Cerebellar nuclear complex (tissue), 1 donor: ENCODE measurements around the gene FRMPD2.
"Not testable (repeated sequence)": the region's sequence is repeated elsewhere in the genome, so short reads cannot be mapped to it uniquely, and the experiment has no call there.

Experiments used
- DNase-seq, 2 experiments: peaks; one replicate each; lab custom pipeline; 2025; lab: John Stamatoyannopoulos, UW

FRMPD2 gene

DNA sequence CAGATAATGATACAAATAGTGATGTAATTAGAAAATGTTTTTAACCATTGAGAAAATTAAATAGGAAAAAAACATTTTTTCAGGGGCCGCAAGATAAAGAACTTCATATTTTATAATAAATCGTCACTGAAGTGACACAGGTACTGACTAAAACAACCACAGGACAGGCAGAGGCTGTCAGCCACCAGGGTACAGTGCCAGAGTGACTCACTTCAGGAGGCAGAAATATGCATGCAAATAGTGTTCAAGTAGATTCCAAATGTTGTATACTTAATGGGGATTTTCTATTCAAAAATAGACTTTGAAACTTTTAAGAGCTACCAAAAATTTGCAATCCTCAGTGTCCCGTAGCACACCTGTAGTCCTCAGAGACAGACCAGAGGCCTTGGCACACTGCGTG is 68.6 kb downstream of the FRMPD2 start:
- DNase-seq, result no peak

DNA sequence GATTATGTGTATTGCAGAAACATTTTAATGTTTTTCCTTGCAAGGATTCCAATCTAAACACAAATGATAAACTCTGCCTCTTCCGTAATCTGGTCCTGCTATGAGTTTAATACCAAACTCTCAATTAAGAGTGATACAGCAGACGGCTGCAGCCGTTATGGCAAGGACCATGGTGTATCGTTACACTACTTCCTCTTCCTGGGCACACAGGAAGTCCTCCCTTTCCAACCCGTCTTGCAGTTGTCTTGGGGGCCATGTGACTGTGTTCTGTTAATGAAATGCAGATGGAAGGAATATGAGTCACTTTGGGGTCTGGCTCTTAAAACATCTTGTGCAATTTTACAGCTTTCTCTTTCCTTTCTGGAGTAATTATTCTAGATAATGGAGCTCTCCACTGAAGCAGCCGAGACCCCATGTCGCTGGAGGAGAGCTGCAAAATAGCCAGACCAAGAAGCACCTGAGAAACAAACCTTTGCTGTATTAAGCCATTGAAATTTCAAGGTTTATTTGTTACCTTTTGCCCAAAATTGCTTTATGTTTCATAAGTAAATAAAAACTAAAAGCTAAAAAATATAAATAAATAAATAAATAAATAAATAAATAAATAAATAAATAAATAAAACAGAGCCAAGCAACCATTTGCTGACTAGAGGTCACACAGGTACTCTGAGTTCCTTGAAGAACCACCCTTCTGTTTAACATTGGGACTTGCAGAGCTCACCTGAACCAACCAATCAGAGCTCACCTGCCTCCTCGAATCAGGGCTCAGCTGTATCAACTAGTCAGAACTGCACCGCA is 74.7 kb downstream of the FRMPD2 start:
- DNase-seq, result no peak

DNA sequence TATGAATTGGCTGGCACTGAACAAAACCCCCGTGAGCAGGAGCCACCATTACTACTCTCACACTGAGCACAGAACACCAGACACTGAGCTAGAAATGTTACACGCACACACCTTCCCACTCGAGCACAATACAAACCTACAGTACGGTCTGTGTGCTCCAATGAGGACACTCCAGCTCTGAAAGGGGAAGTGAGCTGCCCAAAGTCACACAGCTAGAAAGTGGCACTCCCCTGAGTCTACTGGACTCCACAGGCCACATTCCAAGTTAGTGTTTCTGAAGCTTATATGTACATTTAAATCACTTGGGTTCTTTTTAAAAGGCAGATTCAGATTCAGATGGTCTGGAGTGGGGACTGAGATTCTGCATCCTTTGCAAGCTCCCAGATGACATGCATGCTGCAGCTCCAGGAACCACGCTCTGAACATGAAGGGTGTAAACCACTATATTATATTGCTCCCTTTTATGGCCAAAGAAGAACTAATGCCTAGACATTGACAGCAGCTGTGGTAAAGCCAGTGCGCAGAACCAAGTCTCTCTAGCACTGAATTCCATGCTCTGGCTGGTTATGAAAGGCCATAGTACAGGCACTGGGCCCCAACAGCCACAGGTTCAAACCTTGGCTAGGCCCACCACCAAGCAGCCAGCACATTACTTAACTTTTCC is 77.1 kb downstream of the FRMPD2 start:
- DNase-seq, result no peak

DNA sequence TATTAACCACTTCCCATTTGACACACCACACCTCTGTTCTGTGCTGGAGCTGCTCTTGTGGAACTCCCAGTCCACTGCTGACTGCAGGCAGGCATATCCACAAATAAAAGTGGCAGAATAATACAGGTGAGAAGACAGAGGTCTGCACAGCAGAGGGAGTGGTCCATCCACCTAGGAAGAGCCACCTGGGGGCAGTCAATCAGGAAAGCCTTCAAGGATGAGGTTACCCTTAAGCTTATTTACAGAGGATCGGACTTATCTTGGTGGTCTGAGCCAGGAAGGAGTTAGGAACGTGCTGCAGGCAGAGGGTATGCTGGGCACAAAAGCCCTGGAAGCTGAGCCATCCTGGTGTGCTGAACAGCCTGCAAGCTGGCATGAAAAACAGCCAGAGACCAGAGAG is 78.7 kb downstream of the FRMPD2 start:
- no peak for DNase-seq

DNA sequence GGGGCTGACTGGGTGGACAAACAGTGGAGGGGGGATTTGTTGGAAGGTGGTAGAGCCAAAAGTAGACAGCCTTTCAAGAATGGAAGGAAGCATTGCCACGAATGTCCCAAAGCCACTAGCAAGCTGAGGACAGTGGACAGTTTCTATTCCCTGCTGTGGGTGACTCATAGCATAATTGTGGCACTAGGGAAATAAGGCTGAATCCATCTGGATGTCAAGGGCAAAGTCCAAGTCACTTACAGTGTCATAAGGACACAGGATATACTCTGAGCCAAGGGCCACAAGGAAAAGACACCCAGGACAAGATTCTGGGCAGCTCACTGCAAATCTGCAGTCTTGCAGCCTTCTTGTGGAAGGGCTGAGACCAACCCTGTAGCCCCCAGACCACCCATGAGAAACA is 79.7 kb downstream of the FRMPD2 start:
- no peak for DNase-seq

DNA sequence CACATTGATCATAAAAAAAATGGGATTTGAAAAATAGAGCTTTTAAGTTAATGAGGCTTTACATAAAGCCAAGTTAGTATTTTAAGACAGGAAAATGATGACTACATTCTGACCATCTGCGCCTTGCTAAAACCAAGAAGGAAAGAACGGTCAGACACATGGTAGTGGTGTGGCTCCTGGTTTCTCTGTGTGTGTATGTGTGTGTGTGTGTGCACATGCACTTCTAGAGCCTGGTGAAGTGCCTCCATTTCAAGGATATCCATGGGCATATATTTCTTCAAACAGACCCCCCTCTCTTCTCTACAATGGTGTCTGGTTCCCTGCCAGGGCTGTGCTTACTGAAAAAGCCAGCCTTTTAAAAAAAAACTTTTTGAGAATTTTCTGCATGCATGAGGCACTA is 80.9 kb downstream of the FRMPD2 start:
- DNase-seq, result no peak

DNA sequence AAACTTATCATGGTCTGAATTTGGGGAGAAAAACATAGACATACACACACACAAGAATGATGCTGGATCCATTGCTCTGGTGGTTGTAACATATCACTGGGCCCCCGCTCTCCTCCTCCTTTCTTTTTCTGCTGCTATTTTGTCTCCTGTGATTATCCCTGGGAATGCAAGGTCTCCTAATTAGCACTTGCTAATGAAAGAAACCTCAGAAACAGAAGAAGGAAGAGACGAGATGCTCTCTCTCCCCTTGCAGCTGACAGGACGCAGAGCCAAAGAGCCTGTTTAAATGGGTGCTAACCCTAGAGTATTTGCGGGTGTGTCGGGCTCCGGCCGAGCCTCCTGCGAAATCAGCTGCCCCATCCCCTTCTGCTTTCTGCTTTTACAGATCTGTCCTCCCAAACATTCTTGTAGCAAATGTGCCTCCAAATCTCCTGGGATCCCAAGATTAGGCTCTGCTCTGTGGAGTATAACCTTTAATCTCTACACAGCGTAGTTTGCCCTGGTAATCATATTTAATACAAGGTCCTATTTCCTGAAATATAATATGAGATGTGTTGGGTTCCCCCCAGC is 81.5 kb downstream of the FRMPD2 start:
- no peak for DNase-seq

DNA sequence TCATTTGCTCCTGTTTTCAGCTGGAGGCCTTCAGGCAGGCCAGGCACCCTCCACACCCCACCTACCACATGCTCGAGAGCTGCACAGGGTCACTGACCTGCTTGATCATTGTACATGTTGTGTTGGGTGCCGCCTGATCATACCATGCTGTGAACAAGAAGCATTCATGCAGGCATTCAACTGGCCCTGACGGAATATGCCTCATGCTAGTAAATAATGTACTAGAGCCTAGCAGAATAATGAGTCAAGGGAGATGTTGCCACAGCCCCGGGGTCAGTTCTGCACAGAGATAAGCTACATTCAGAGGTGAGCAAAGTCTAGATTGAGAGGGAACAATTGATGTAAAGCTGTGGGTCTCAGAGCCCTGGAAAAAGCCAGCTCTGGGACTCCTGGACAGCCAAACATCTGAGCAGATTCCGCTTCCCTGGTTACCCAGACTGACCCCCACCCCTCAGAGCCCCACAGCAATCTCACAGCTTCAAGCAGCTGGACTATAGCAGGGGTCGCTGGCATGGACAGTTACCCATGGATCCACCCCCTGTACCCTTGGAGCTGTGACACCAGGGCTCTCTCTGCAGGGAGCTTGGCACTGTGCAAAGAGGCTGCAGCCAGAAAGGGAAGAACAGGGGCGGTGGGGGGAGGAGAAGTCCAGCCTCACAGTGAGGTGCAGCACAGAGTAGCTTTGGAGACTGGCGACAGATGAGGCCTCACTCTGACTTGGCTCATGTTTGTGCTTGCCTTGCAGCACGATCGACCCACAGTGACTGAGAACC is 86.6 kb downstream of the FRMPD2 start:
- DNase-seq, result no peak

DNA sequence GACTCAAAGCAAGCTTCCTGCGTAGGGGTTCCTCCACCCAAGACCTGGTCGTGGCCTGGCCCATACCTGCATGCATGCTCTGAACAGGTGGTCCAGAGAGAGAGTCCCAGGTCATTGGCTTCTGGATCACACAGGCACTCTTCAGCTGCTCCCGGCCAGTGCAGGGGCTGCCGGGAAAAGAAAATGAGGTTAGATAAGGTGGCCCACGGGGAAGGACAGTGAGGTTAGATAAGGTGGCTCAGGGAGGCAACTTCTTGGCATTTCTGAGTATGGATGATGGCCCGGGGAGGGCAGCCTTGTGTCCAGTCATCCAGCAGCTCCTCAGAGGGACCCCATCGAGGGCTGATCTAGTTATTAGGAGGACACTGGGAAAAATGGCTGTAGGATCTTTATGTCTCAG is 87.4 kb downstream of the FRMPD2 start:
- no peak for DNase-seq

DNA sequence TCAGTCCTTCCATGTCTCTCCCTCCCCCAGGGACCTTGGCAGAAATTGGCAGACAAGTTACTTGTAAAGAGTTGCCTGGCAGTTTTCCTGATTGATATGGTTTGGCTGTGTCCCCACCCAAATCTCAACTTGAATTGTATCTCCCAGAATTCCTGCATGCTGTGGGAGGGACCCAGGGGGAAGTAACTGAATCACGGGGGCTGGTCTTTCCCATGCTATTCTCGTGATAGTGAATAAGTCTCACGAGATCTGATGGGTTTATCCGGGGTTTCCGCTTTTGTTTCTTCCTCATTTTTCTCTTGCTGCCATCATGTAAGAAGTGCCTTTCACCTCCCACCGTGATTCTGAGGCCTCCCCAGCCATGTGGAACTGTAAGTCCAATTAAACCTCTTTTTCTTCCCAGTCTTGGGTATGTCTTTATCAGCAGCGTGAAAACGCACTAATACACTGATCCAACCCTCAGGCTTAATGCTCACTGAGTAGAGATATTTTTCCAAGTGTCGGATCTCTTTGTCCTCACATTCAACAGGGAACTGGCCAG is 88.2 kb downstream of the FRMPD2 start:
- not testable (repeated sequence) for DNase-seq

DNA sequence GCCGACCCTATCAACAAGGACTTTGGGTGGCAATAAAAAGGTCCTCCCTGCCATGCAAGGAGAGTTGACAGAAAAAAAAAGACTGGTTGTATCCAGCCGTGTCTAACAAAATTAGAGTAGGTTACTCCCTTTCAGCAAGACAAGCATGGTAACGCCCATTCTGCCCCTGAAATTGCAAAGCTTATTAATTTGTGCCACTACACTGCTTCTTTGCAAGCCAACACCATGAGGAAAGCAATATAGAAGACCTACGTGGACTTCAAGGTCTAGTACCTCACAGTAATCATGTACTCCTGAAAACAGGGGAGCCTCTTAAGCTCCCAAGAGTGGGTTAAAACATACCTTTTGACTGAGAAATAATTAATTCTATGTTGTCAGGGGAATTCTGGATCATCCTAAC is 90.3 kb downstream of the FRMPD2 start:
- DNase-seq, result no peak

DNA sequence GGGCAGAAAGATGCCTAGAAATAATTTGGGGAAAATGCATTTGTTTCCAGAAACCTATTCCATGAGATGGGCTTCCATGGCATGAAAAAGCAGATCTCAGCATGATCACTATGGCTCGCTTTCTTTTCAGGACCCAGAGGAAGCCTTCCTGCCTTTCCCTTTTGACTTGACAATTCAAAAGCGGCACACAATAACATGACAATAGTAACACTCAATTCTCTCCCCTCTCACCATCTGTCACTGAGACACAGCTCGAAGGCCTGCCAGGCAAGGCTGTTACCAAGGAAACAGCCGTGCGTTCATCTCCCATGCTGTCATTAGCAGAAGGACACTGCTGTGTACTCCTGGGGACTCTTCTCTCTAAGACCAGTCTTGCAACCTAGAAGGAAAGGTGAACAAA is 101.8 kb downstream of the FRMPD2 start:
- peak in 1 of 2 experiments; percentile 76 for DNase-seq

DNA sequence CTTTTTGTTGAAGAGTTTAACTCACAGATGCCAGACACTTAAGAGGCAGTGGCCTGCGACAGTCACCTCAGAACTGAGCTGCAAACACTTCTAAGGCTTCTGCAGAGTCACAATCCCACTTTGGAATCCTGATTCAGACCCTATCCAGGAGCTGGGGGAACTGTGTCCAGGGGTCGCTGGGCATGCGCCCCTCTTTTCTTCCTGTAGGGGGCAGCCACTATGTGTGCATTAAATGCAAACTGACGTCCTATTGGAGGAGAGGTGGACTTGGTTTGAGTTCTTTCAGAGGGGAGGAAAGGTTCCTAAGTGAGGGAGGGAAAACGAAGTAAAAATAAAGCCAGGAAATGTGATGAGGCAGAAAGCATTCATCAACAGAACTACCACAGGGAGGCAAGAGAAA is 113.8 kb downstream of the FRMPD2 start:
- DNase-seq, result not testable (repeated sequence)

DNA sequence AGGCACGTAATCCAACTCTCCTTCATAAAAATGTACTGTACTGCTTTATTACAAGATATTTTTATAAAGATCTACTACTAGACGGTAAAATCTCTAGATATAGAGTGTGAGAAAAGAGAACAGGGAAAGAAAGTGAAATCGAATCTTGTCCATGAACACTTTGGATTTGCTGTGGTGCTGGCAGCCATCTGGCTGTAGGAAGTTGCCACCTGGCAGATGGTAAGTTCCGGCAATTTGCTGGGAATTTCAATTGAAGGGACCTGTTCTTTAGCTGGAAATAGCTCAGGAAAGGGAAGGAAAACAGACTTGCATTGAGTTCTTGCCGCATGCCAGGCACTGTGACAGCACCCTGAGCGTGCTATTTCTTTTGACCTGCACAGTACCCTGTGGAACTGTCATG is 114.3 kb downstream of the FRMPD2 start:
- peak; percentile 37 to 50 for DNase-seq

DNA sequence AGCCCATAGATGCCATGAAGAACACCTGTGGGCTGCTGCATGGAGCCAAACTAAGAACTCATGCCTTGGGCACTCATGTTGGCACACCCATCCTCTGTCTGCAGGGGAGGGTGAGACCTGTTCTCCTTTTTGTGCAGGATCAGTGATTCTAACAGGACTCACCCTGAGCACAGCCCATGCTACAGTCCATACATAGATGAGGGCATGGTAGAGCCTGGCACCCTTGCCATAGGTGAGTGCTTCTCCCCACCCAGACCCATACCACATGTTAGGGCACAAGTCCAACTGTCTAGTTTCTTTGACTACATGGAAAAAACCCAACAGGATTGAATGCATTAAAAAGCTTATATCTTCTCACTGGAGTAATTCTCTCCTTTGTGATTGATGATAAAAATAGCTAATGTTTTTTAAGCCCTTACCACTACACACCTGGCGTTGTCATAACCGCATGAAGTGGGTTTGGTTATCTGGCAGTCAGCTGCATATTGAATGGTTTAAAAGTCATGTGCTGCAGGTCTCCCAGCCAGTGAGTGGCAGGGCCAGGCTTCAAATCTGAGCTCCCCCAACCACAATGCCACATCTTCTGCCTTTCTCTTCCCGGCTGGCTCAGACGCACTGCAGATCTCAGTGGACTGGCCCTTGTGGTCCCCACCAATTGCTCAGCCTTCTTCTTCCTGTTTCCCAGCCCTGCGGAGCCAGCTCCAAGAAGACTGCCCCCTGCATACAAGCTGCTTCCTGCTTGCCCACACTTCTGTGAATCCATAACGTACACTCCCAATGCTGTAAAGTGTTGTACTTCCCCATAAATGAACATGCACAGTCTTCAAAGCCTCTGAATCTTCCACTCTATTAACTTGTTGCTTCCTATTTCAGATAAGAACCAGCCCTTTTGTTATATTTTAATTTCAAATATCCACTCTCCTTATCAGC is 120.0 kb downstream of the FRMPD2 start:
- DNase-seq, result not testable (repeated sequence)

DNA sequence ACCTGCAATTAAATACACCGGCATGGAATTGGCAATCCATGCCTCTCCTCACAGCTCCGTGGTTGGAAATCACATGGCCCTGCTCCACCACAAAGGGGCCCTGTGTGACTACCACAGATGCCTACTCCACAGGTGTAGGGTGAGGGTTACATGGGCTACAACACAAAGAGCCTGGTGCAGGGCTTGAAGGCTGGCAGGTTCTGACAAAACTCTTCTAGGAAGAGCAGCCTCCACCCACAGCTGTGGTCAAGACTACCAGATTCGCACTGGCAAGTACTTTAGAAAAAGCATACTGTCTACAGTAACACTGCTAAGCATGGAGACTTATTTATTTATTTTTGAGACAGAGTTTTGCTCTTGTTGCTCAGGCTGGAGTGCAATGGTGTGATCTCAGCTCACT is 126.9 kb downstream of the FRMPD2 start:
- not testable (repeated sequence) for DNase-seq

DNA sequence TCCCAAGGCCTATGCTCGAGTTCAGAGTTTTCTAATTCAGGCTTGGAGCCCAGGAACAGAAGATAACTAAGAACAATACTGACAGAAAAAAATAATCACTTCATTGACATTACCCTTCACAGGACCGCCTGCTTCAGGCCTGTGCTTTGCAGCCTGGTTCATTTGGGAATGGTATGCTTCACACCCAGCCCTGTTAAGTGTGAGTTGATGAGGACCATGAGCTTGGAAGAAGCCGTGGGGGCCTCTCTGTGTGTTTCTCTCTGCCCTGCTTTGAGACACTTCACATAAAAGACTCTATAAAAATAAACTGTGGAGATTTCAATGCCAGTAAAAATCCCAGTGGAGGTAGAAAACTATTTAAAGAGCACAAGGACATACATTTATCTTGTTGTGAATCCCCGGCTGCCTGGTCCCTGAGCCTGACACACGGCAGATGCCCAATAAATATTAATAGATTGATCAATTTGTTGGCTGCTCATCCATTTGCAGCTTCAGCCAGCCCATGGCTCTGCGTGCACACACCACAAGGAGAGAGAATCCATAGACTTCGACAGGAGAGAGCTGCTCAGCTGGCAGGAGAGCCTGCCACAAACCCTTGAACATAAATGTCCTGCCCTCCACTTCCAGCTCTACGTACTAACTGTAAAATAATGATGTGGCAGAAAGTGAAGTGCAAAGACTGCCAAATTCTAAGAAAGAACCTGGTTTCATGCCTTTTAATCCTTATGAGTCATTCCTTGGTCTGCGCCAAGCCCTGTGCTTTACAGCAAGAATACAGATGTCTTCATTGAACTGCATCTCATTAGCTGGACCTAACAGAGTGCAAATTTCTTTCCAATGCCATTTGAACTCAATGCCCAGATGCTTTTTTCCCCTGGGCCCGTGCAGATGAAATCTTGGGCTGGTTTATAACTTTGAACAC is 130.5 kb downstream of the FRMPD2 start:
- DNase-seq, result not testable (repeated sequence)

DNA sequence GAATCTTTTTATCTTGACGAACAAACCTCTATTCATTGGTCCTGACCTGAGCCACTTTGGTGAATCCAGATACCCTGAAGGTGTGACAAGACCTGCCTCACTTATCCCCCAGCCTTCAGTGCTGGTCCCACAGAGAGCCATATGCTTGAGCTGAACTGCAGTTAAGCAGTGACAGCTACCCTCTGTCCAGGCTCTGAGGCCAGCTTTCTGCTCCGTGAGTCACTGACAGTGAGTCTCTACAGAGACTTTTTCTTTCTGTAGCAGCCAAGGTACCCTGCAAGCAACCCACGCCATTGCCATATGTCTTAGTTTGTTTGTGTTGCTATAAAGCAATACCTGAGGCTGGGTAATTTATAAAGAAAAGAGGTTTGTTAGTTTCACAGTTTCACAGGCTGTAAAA is 133.5 kb downstream of the FRMPD2 start:
- DNase-seq, result not testable (repeated sequence)

DNA sequence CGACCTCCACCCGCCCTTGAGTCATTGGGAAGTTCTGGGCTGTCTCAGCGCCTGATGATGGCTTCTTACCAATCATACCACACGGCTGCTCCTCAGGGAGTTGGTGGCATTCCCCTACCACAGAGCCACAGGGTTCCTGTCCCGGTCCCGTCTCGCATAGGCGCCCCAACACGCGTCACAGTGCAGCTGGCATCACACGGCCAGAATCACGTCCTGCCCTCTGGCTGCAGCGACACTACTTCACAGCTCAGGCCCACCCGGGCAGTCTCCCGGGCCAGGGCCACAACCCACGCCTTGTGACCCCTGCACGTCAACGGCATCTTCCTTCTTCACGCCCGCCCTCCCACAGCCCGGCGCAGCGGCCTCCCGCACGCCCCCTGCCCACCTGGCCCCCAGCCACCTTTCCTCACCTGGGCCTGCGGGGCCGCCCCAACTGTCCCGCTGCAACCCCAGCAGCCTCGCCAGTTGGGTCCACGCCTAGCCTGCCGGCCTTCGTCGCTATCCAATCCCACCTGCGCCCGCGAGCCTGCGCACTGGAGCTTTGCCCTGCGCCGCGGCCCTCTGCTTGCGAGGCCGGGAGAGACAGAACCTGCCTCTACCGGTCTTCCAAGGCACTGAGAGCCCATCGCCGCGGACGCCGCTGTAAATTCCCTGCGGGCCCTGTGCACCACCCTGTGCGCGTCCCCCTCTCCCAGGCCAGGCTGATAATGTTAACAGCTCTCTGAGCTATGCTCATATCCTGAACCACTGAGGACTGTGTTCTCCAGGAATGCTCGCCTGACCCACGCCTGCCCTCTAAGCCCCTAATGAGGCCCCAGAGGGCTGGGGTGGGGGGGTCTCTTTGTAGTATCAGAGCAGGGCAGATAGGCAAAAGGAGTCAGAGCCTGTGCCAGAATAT is 134.3 kb downstream of the FRMPD2 start:
- not testable (repeated sequence) for DNase-seq
